ENCODE data around the gene PCDH9.

DNA sequence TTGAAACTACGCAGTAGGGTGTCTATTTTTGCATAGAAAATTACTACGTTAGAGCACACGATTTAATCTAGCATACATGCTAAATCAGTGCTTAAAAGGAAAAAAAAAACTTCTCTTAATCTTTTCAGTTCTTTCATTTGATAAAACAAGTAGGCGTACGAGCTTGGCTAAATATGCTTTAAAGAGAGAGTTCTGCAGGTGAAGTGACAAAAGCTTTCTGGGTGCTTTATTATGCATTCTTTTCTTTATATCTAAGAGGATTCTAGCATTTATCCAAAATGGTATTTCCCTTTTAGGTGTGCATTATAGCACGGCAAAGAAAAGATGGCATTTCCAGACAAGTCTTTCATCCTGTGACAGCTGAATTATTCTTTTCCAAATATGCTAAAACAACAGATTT is 281.2 kb downstream of the PCDH9 start:
- TF ChIP-seq, protein P1, sequence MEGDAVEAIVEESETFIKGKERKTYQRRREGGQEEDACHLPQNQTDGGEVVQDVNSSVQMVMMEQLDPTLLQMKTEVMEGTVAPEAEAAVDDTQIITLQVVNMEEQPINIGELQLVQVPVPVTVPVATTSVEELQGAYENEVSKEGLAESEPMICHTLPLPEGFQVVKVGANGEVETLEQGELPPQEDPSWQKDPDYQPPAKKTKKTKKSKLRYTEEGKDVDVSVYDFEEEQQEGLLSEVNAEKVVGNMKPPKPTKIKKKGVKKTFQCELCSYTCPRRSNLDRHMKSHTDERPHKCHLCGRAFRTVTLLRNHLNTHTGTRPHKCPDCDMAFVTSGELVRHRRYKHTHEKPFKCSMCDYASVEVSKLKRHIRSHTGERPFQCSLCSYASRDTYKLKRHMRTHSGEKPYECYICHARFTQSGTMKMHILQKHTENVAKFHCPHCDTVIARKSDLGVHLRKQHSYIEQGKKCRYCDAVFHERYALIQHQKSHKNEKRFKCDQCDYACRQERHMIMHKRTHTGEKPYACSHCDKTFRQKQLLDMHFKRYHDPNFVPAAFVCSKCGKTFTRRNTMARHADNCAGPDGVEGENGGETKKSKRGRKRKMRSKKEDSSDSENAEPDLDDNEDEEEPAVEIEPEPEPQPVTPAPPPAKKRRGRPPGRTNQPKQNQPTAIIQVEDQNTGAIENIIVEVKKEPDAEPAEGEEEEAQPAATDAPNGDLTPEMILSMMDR (conservative IDR thresholded peaks at IDR 0.05 in 1 of 2, IDR thresholded peaks at IDR 0.05 in 1 of 2; ENCODE audit: extremely low read depth in 1 of 2, insufficient read depth in 1 of 2, low read depth in 1 of 2, low read length in 2 of 2) = no peak
- no peak for TF ChIP-seq EZH2 (IDR thresholded peaks at IDR 0.05; ENCODE audit: borderline replicate concordance, low read length)

All from mammary epithelial cell (primary cell).